ENCODE results near the gene ASCC3.

Gene ASCC3

GRCh38 chr6:100460650-100461204, 420.4 kb downstream of the ASCC3 start:
- Histone ChIP-seq H3K27ac (ENCODE audit: low read depth, low read length, poor library complexity, severe bottlenecking) (no peak overlapping the region), H3K36me3 (ENCODE audit: insufficient read depth, low read length) (no peaks in the 10 kb centered on the region), H3K79me2 (ENCODE audit: insufficient read depth, low read length) (no peaks in the 10 kb centered on the region), H3K4me3 (ENCODE audit: low read depth, low read length, poor library complexity, severe bottlenecking) (no peak overlapping the region), H3K27me3 (ENCODE audit: insufficient read depth, low read length) (no peaks in the 10 kb centered on the region), H2AFZ (ENCODE audit: low read length) (no peak overlapping the region), H3K9me3 (ENCODE audit: low read length) (peaks cover 8% of the 10 kb centered on the region), H3K4me1 (ENCODE audit: insufficient read depth, low read length, severe bottlenecking) (peaks cover 12% of the 10 kb centered on the region), H3F3A (ENCODE audit: insufficient read depth, low read length) (no peaks in the 10 kb centered on the region), H3K9me2 (ENCODE audit: low read depth, low read length) (no peaks in the 10 kb centered on the region), H3K9ac (ENCODE audit: low read length) (no peak overlapping the region), H3K4me2 (ENCODE audit: low read length) (no peak overlapping the region), H4K20me1 (ENCODE audit: insufficient read depth, low read length) (no peaks in the 10 kb centered on the region)
- TF ChIP-seq EZH2 (IDR thresholded peaks at IDR 0.05; ENCODE audit: borderline replicate concordance, low read length) (no peak), CTCF (IDR thresholded peaks at IDR 0.05; ENCODE audit: low read length) (peak; percentile 52)

GRCh38 chr6:100459592-100460184, 421.4 kb downstream of the ASCC3 start:
- Histone ChIP-seq H3K79me2 (ENCODE audit: insufficient read depth, low read length) (no peaks in the 10 kb centered on the region), H2AFZ (ENCODE audit: low read length) (no peak overlapping the region), H3K4me2 (ENCODE audit: low read length) (no peak overlapping the region), H3K4me1 (ENCODE audit: insufficient read depth, low read length, severe bottlenecking) (peaks cover 12% of the 10 kb centered on the region), H3K27me3 (ENCODE audit: insufficient read depth, low read length) (no peaks in the 10 kb centered on the region), H3K4me3 (ENCODE audit: low read depth, low read length, poor library complexity, severe bottlenecking) (no peak overlapping the region), H3K9me3 (ENCODE audit: low read length) (peaks cover 4% of the 10 kb centered on the region; the same call in 1 of the 2 replicates), H3K36me3 (ENCODE audit: insufficient read depth, low read length) (no peaks in the 10 kb centered on the region), H3K9ac (ENCODE audit: low read length) (no peak overlapping the region), H3K9me2 (ENCODE audit: low read depth, low read length) (no peaks in the 10 kb centered on the region), H4K20me1 (ENCODE audit: insufficient read depth, low read length) (no peaks in the 10 kb centered on the region), H3K27ac (ENCODE audit: low read depth, low read length, poor library complexity, severe bottlenecking) (no peak overlapping the region), H3F3A (ENCODE audit: insufficient read depth, low read length) (no peaks in the 10 kb centered on the region)
- no peak for TF ChIP-seq CTCF (IDR thresholded peaks at IDR 0.05; ENCODE audit: low read length)
- no peak for TF ChIP-seq EZH2 (IDR thresholded peaks at IDR 0.05; ENCODE audit: borderline replicate concordance, low read length)

- Histone ChIP-seq H3K9me3 (ENCODE audit: low read length) (peaks cover 4% of the 10 kb centered on the region; the same call in 1 of the 2 replicates), H3K36me3 (ENCODE audit: insufficient read depth, low read length) (no peaks in the 10 kb centered on the region), H3K27me3 (ENCODE audit: insufficient read depth, low read length) (no peaks in the 10 kb centered on the region), H3K4me3 (ENCODE audit: low read depth, low read length, poor library complexity, severe bottlenecking) (no peak overlapping the region), H3K4me2 (ENCODE audit: low read length) (no peak overlapping the region), H3K9ac (ENCODE audit: low read length) (no peak overlapping the region), H3K79me2 (ENCODE audit: insufficient read depth, low read length) (no peaks in the 10 kb centered on the region), H3F3A (ENCODE audit: insufficient read depth, low read length) (no peaks in the 10 kb centered on the region), H3K9me2 (ENCODE audit: low read depth, low read length) (no peaks in the 10 kb centered on the region), H3K27ac (ENCODE audit: low read depth, low read length, poor library complexity, severe bottlenecking) (no peak overlapping the region), H4K20me1 (ENCODE audit: insufficient read depth, low read length) (no peaks in the 10 kb centered on the region), H3K4me1 (ENCODE audit: insufficient read depth, low read length, severe bottlenecking) (peaks cover 12% of the 10 kb centered on the region), H2AFZ (ENCODE audit: low read length) (no peak overlapping the region)
- no peak for TF ChIP-seq CTCF (IDR thresholded peaks at IDR 0.05; ENCODE audit: low read length)
- TF ChIP-seq EZH2 (IDR thresholded peaks at IDR 0.05; ENCODE audit: borderline replicate concordance, low read length) = no peak
Measured at GRCh38 chr6:100458841-100459591, 422.1 kb downstream of the ASCC3 start.

Data from OCI-LY1 (cell line).